HK-2 (cell line): ENCODE data around the gene AEBP2.
A peak's percentile ranks its signal among the peaks of the same experiment; 100 is the strongest.
"Not testable (repeated sequence)": the region's sequence is repeated elsewhere in the genome, so short reads cannot be mapped to it uniquely, and the experiment has no call there.

ENCODE experiments used
- DNase-seq: peaks from one replicate; pipeline ENCODE4 v3.0.0-alpha.2; 2018; ENCODE audit not compliant: unreplicated experiment

AEBP2 gene

GRCh38 chr12:19454837-19455236 is 15.5 kb downstream of the AEBP2 start:
- DNase-seq = no peak

GRCh38 chr12:19456176-19456575 is 16.9 kb downstream of the AEBP2 start:
- DNase-seq = no peak

DNA sequence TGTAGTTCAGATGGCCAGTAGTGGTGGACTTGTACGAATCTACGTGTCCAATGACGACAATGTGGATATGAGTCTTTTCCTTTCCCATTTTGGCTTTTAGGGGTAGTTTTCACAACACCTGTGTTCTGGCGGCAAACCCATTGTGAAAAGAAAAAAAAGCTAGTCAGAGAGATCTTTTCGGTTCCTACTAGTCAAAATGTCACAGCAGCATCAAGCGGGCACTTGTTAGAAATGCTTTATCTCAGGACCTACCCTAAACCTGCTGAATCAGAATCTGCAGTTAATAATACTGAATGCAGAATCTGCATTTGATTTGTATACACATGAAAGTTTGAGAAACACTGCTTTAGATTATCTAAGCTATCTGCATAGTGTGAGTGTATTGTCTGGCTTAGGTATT is 18.3 kb downstream of the AEBP2 start:
- no peak for DNase-seq

- DNase-seq = no peak
Measured at GRCh38 chr12:19458733-19459132, 19.4 kb downstream of the AEBP2 start.

- no peak for DNase-seq
Measured at GRCh38 chr12:19461999-19462398, 22.7 kb downstream of the AEBP2 start.

- no peak for DNase-seq
Measured at GRCh38 chr12:19462406-19462805, 23.1 kb downstream of the AEBP2 start.

DNA sequence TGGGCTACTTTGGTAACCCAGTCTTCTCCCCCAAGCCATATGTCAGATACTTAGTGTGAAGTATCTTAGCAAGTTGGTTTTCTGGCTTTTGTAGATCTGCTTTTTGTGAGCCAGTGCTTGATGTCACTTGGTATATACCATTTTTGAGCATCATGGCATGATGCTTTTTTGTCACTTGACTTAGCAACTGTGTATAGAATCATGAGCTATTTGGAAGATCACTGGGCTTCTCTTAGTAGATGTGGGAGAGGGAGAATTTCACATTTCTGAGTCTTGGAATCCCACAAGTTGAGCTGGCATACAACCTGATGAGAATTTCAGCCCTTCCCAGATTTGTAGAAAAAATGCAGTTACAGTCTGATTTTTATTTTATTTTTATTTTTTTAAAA is 24.9 kb downstream of the AEBP2 start:
- no peak for DNase-seq

- no peak for DNase-seq
Measured at GRCh38 chr12:19465711-19466110, 26.4 kb downstream of the AEBP2 start.

GRCh38 chr12:19474147-19474546 is 34.9 kb downstream of the AEBP2 start:
- DNase-seq = no peak

DNA sequence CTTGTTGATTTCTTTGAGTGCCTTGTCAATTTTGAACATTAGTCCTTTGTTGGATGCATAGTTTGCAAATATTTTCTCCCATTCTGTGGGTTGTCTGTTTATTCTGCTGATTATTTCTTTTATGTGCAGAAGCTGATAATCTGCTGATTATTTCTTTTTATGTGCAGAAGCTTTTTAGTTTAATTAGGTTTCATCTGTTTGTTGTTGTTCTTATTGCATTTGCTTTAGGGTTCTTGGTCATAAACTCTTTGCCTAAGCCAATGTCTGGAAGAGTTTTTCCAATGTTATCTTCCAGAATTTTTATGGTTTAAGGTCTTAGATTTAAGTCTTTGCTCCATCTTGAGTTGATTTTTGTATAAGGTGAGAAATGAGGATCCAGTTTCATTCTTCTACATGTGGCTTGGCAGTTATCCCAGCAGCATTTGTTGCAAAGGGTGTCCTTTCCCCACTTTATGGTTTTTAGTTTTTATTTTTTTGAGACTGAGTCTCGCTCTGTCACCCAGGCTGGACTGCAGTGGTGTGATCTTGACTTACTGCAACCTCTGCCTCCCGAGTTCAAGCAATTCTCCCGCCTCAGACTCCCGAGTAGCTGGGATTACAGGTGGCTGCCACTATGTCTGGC is 36.7 kb downstream of the AEBP2 start:
- not testable (repeated sequence) for DNase-seq

- no peak for DNase-seq
Measured at GRCh38 chr12:19477071-19477470, 37.8 kb downstream of the AEBP2 start.

GRCh38 chr12:19480459-19480858 is 41.2 kb downstream of the AEBP2 start:
- no peak for DNase-seq

DNA sequence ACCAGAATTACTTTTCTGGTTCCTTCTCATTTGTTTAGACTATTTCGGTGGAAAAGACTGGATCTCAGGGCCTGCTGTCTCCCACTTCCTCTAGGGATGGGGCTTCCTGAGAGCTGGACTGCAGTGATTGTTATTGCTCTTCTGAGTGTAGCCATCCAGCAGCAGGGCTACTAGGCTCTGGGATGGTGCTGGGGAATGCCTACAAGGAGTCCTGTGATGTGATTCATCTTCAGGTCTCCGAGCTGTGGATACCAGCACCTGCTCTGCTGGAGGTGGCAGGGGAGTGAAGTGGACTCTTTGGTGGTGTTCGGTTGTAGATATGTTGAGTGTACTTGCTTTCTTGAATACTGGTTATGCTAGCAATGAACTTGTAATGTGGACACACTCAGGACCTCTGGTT is 42.7 kb downstream of the AEBP2 start:
- DNase-seq = peak; percentile 4

GRCh38 chr12:19482551-19483109 is 43.3 kb downstream of the AEBP2 start:
- no peak for DNase-seq

DNA sequence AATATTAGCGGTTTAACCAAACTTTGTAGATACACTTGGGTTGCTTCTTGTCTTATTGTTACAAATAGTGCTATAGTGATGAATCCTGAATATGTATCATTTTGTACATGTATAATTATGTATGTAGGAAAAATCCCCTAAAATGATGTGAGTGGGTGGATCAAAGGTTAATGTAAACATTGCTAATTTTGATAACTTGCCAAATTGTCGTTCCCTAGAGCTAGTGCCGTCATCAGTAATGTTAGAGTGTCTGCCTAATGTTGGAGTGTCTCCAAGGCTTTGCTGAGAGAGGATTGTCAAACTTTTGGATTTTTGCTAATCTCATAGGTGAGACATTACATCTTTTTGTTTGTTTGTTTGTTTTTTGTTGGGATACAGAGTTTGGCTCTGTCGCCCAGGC is 44.4 kb downstream of the AEBP2 start:
- no peak for DNase-seq

GRCh38 chr12:19484738-19485137 is 45.4 kb downstream of the AEBP2 start:
- no peak for DNase-seq

- no peak for DNase-seq
Measured at GRCh38 chr12:19485240-19485639, 45.9 kb downstream of the AEBP2 start.

- DNase-seq = no peak
Measured at GRCh38 chr12:19489168-19489567, 49.9 kb downstream of the AEBP2 start.

GRCh38 chr12:19490908-19491307 is 51.6 kb downstream of the AEBP2 start:
- no peak for DNase-seq

DNA sequence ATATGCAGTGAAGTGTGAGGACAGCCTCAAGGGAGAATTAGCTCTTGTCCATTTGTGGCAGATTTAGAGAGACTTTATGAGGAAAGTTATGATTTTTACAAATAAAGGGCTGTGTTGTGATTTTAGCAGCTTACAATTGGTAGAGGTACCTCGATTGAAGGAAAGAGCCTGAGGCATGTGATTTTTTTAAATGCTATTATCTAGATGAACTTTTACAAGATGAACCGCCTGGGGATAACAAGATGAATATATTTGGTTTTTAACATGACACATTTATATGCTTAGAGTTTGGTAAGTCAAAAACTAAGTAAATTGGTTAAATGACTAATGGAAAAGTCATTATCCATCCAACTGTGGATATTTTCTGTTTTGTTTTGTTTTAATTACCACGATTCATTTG is 52.6 kb downstream of the AEBP2 start:
- DNase-seq = no peak

GRCh38 chr12:19496219-19496878 is 57.1 kb downstream of the AEBP2 start:
- DNase-seq = no peak

DNA sequence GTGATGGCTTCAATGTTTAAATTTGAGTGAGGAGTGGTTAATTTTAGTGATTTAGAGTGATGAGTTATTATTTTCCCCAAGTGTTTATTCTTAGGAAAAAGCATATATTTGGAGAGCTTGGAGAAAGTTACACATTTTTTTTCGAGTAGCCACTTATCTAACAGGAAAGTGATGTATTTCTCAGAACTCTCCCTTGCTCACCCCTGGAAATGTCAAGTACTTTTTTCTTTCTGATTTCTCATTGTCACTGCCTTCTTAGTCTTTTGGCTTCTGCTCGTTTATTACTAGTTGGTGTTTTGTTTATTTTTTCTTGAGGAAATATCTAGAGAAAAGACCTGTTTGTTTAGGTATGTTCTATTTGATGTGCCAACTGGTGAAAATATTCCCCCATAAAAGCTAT is 58.8 kb downstream of the AEBP2 start:
- DNase-seq = no peak

DNA sequence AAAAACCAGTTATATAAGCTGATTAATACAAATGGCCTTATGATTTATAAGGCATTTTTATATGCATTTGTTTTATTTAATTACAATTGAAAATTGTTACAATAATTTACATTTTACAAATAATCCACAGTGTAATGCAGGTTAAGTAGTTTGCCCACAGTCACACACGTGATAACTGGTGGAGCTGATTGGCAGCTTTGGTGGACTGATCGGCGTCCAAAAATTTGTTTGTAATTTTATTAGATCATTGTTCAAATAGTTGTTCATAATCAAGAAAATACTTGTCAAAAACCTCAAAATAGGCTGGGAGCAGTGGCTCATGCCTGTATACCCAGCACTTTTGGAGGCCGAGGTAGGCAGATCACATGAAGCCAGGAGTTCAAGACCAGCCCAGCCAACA is 59.7 kb downstream of the AEBP2 start:
- no peak for DNase-seq

DNA sequence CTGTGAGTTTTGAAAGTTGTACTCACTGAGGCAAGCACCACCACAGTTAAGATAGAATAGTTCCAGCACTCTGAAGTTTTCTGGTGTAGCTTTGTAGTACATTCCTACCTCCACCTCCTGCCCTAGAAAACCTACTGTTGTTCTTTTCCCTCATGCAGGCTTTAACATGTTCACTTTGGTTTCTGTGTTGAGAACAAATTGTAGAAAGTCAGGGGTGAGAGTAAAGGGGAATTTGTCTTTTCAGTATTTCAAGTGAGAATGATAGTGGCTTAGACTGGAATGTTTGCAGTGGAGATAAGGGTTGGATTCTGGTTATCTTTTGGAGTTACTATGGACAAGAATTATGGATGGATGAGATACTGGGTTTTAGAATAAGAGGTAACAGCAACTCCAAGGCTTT is 67.2 kb downstream of the AEBP2 start:
- DNase-seq = no peak
